Stimulated activated memory B cell treated with anti-CD40 and anti-IgM and Interleukin-4, amounts not matched to agents 10 μg/mL and 1 μg/mL and 100 μg/mL, for 72 hours (primary cell): ENCODE results near the gene EEF1AKMT3.
"Not testable (repeated sequence)": the region's sequence is repeated elsewhere in the genome, so short reads cannot be mapped to it uniquely, and the experiment has no call there.

ENCODE experiments used
- ATAC-seq: fragments of 150-1000 bp; cut with Tn5 transposase; 2 replicates; pipeline ENCODE4 v1.10.0; 2021
- H3K27ac Mint-ChIP-seq: one replicate; pipeline ENCODE4 v1.8.0; 2022; ENCODE audit warnings: mild to moderate bottlenecking, mixed read lengths
- H3K27me3 Mint-ChIP-seq: one replicate; pipeline ENCODE4 v1.8.0; 2022; ENCODE audit warnings: mixed read lengths
- H3K36me3 Mint-ChIP-seq: one replicate; pipeline ENCODE4 v1.8.0; 2022; ENCODE audit warnings: mixed read lengths
- H3K4me1 Mint-ChIP-seq: one replicate; pipeline ENCODE4 v1.8.0; 2022; ENCODE audit warnings: mixed read lengths
- H3K4me3 Mint-ChIP-seq: one replicate; pipeline ENCODE4 v1.8.0; 2022; ENCODE audit warnings: mild to moderate bottlenecking, moderate library complexity, mixed read lengths
- H3K9me3 Mint-ChIP-seq: one replicate; pipeline ENCODE4 v1.8.0; 2022; ENCODE audit warnings: mixed read lengths

The EEF1AKMT3 gene

DNA sequence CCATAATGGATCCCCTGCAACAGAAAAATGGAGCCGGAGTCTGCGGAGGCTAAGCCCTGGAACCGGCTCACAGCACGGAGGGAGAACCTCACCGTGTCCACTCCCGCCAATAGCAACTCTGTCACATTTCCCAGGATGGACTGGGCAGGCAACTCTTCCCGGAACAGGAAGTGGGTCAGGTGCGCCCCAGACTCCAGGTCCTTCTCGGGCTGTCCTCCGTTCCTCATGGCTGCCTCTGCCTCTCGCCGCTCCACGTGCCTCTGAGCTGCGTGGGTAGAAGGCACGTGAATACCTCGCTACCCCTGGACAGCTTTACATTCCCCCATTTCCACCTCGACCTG, 7.8 kb upstream of the EEF1AKMT3 start:
- ATAC-seq: peak; percentile 40
- Mint-ChIP-seq H3K4me1 (peaks cover 48% of the 10 kb centered on the region), H3K9me3 (no peaks in the 10 kb centered on the region), H3K4me3 (peak overlapping the region; percentile 85), H3K36me3 (peaks cover 23% of the 10 kb centered on the region), H3K27ac (peak overlapping the region; percentile 77), H3K27me3 (peaks cover 19% of the 10 kb centered on the region)

DNA sequence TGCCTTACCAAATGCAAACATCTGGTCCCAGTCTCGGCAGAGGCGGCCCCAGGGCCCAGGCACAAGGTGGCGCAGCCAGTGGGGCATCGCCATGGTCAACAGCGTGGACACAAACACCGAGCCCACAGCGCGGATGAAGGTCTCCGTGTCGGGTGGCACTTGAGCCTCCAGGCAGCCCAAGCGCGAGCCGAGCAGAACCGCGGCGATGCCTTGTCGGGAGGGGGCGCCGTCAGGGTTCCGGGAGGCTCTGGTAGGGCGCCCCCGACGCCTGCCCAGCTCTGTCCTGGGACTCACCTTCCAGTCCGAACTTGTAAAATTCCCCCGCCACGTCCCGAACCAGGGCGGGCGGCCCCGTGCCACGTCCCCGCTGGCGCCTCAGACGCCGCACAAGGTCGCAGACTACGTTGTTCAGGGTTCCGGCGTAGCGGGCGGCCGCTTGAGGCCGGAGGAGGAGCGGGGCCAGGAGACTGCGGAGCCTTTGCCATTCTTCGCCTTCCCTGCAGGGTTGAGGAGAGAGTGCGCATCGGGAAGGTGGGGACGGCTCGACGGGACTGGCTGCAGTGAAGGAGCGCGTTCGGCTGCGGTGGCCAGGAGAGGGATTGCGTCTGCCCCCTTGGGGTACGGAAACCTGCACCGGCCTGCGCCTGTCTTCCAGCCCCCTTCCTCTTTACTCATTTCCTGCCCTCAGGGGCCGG, 7.3 kb upstream of the EEF1AKMT3 start:
- no peaks in the 10 kb centered on the region for H3K9me3 Mint-ChIP-seq
- peak overlapping the region; percentile 77 for H3K27ac Mint-ChIP-seq
- peak; percentile 80 for ATAC-seq
- H3K4me3 Mint-ChIP-seq: peak overlapping the region; percentile 85
- peaks cover 44% of the 10 kb centered on the region for H3K4me1 Mint-ChIP-seq
- H3K36me3 Mint-ChIP-seq: peaks cover 25% of the 10 kb centered on the region
- H3K27me3 Mint-ChIP-seq: peaks cover 19% of the 10 kb centered on the region

GRCh38 chr12:57765698-57766463, 6.5 kb upstream of the EEF1AKMT3 start:
- peak; percentile 25 for ATAC-seq
- Mint-ChIP-seq H3K36me3 (peaks cover 30% of the 10 kb centered on the region), H3K27me3 (peaks cover 19% of the 10 kb centered on the region), H3K27ac (peak overlapping the region; percentile 77), H3K9me3 (no peaks in the 10 kb centered on the region), H3K4me3 (peak overlapping the region; percentile 85), H3K4me1 (peaks cover 49% of the 10 kb centered on the region)

- peak within 1 kb of the TSS; percentile 85 for H3K4me3 Mint-ChIP-seq
- H3K9me3 Mint-ChIP-seq: no peaks in the 10 kb centered on the region
- ATAC-seq: no peak
- peaks cover 52% of the 10 kb centered on the region for H3K4me1 Mint-ChIP-seq
- no peak within 1 kb of the TSS for H3K27ac Mint-ChIP-seq
- H3K36me3 Mint-ChIP-seq: peaks cover 27% of the 10 kb centered on the region
- peaks cover 19% of the 10 kb centered on the region for H3K27me3 Mint-ChIP-seq
Observed at GRCh38 chr12:57766464-57767304, 5.7 kb upstream of the EEF1AKMT3 start, which contains the start of gene CYP27B1. Gene CYP27B1, minus strand, starts transcription at chr12:57767078. Its CDS starts 37 bp downstream, at chr12:57767041.

GRCh38 chr12:57767305-57767698, 5.1 kb upstream of the EEF1AKMT3 start:
- no peak overlapping the region for H3K27ac Mint-ChIP-seq
- H3K36me3 Mint-ChIP-seq: peaks cover 27% of the 10 kb centered on the region
- no peak overlapping the region for H3K4me3 Mint-ChIP-seq
- H3K27me3 Mint-ChIP-seq: peaks cover 19% of the 10 kb centered on the region
- no peaks in the 10 kb centered on the region for H3K9me3 Mint-ChIP-seq
- no peak for ATAC-seq
- H3K4me1 Mint-ChIP-seq: peaks cover 56% of the 10 kb centered on the region

- no peak for ATAC-seq
- no peak overlapping the region for H3K4me3 Mint-ChIP-seq
- peaks cover 59% of the 10 kb centered on the region for H3K4me1 Mint-ChIP-seq
- peaks cover 27% of the 10 kb centered on the region for H3K36me3 Mint-ChIP-seq
- H3K27ac Mint-ChIP-seq: no peak overlapping the region
- peaks cover 19% of the 10 kb centered on the region for H3K27me3 Mint-ChIP-seq
- no peaks in the 10 kb centered on the region for H3K9me3 Mint-ChIP-seq
Observed at GRCh38 chr12:57767876-57768275, 4.5 kb upstream of the EEF1AKMT3 start.

DNA sequence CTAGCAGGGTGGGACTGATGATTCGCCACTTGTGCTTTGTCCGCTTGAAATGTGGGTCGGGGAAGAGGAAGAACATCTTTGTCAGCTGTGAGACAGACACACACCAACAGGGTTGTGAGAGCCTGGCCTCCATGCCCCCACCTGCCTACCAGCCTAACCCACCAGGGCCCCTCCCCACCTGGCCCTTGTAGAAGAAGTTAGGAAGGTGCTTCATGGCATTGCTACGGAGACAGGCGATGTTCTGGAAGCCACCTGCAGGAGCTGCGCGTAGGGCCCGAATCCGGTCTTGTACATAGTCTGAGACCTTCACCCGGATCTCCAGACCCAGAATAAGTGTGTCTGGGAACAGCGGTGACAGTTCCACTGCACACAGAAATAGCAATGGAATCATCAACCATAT, 2.8 kb upstream of the EEF1AKMT3 start:
- Mint-ChIP-seq H3K4me3 (no peak overlapping the region), H3K4me1 (peaks cover 56% of the 10 kb centered on the region), H3K36me3 (peaks cover 27% of the 10 kb centered on the region), H3K27ac (no peak overlapping the region), H3K9me3 (no peaks in the 10 kb centered on the region), H3K27me3 (peaks cover 19% of the 10 kb centered on the region)
- ATAC-seq: no peak

DNA sequence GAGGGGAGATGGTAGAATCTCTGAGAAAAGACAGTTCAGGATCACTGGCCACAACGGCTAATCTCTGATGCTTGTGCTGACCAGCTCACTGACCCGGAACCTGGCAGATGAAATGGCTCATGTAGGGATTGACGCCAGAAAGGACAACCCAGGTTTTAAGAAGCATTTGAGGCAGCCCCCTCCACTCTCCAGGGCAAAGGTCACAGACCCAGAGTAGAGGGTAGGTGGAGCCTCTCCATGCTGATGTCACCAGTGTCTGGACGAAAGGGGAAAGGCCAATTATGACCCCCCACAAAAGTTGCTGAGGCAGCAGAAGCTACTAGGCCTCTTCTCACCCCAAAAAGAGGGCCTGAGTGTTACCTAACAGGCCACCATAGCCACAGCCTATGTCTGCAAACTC, 1.7 kb upstream of the EEF1AKMT3 start:
- Mint-ChIP-seq H3K4me1 (peaks cover 46% of the 10 kb centered on the region), H3K27me3 (peaks cover 10% of the 10 kb centered on the region), H3K4me3 (no peak overlapping the region), H3K36me3 (peaks cover 27% of the 10 kb centered on the region), H3K9me3 (no peaks in the 10 kb centered on the region), H3K27ac (no peak overlapping the region)
- ATAC-seq: no peak

GRCh38 chr12:57771236-57771872, 1.1 kb upstream of the EEF1AKMT3 start:
- peaks cover 7% of the 10 kb centered on the region for H3K27me3 Mint-ChIP-seq
- peaks cover 44% of the 10 kb centered on the region for H3K4me1 Mint-ChIP-seq
- H3K27ac Mint-ChIP-seq: peak overlapping the region; percentile 86
- no peaks in the 10 kb centered on the region for H3K9me3 Mint-ChIP-seq
- peak; percentile 84 for ATAC-seq
- peaks cover 27% of the 10 kb centered on the region for H3K36me3 Mint-ChIP-seq
- H3K4me3 Mint-ChIP-seq: peak overlapping the region; percentile 97

GRCh38 chr12:57771873-57772428, 463 bp upstream of the EEF1AKMT3 start, which contains the start of gene METTL1:
Gene METTL1, minus strand, starts transcription at chr12:57772105. Its CDS starts 22 bp downstream, at chr12:57772083.
- H3K27ac Mint-ChIP-seq: peak within 1 kb of the TSS; percentile 86
- H3K4me1 Mint-ChIP-seq: peaks cover 38% of the 10 kb centered on the region
- peak; percentile 96 for ATAC-seq
- no peaks in the 10 kb centered on the region for H3K9me3 Mint-ChIP-seq
- peaks cover 27% of the 10 kb centered on the region for H3K36me3 Mint-ChIP-seq
- peaks cover 1% of the 10 kb centered on the region for H3K27me3 Mint-ChIP-seq
- peak within 1 kb of the TSS; percentile 97 for H3K4me3 Mint-ChIP-seq

- H3K27ac Mint-ChIP-seq, H3K27me3 Mint-ChIP-seq: not testable (repeated sequence)
- H3K4me1 Mint-ChIP-seq: peaks cover 31% of the 10 kb centered on the region
Observed at GRCh38 chr12:57774634-57775033, 2.2 kb downstream of the EEF1AKMT3 start.

DNA sequence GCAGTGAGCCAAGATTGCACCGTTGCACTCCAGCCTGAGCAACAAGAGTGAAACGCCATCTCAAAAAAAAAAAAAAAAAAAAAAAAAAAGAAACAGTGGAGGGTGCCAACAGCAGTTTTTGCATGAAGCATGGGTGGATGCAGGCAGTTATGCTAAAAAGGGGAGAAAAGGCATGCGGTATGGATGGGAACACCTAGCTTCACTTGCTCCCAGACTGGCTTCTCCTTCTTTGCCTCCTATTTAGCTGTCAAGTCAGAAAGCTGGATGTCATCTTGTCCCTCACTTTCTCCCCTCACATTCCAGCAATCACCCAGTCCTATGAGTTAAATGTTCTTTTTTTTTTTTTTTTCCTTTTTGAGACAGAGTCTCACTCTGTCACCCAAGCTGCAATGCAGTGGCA, 2.6 kb downstream of the EEF1AKMT3 start:
- ATAC-seq: no peak
- Mint-ChIP-seq H3K27me3 (no peaks in the 10 kb centered on the region), H3K4me1 (peaks cover 31% of the 10 kb centered on the region), H3K9me3 (no peaks in the 10 kb centered on the region), H3K36me3 (peaks cover 8% of the 10 kb centered on the region), H3K27ac (no peak overlapping the region), H3K4me3 (no peak overlapping the region)

More at GRCh38 chr12:57774634-57775033, 2.2 kb downstream of the EEF1AKMT3 start:
- peaks cover 12% of the 10 kb centered on the region for H3K36me3 Mint-ChIP-seq
- H3K9me3 Mint-ChIP-seq, H3K4me3 Mint-ChIP-seq, ATAC-seq: not testable (repeated sequence)

- no peak overlapping the region for H3K27ac Mint-ChIP-seq
- no peak for ATAC-seq
- H3K4me1 Mint-ChIP-seq: peaks cover 25% of the 10 kb centered on the region
- peaks cover 2% of the 10 kb centered on the region for H3K36me3 Mint-ChIP-seq
- no peaks in the 10 kb centered on the region for H3K9me3 Mint-ChIP-seq
- H3K4me3 Mint-ChIP-seq: no peak overlapping the region
- H3K27me3 Mint-ChIP-seq: no peaks in the 10 kb centered on the region
Observed at GRCh38 chr12:57775563-57776246, 3.3 kb downstream of the EEF1AKMT3 start.

DNA sequence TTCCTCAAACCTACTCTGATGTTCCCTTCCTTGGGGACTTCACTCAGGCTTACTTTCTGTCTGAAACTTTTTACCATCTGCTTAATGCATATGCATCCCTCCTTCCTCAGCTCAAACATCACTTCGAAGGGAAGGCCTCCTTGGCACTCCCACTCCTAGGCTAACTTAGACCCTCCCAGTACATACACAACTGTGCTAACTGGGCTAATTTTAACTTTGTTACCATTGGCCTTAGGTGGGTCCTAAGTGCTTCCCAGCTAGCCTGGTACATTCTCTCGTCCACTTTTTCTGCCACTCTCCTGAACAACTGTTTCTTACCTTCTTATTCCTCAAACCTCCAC, 3.8 kb downstream of the EEF1AKMT3 start:
- ATAC-seq: no peak
- no peaks in the 10 kb centered on the region for H3K9me3 Mint-ChIP-seq
- H3K4me1 Mint-ChIP-seq: peaks cover 20% of the 10 kb centered on the region
- H3K27me3 Mint-ChIP-seq: no peaks in the 10 kb centered on the region
- H3K27ac Mint-ChIP-seq: no peak overlapping the region
- no peak overlapping the region for H3K4me3 Mint-ChIP-seq
- H3K36me3 Mint-ChIP-seq: no peaks in the 10 kb centered on the region
